NCI-H2196 (cell line): ENCODE measurements around the gene COL27A1.

ENCODE experiments used
- DNase-seq: peaks from one replicate; lab custom pipeline; 2025; ENCODE audit not compliant: unreplicated experiment; lab: John Stamatoyannopoulos, UW

The COL27A1 gene

GRCh38 chr9:114155263-114155994 lies at the start of gene COL27A1:
TSS of gene COL27A1 (plus strand) at chr9:114155537. CDS start at chr9:114155951, 414 bp downstream.
- DNase-seq = peak; percentile 64

- no peak for DNase-seq
These were observed 47.9 kb upstream of the COL27A1 start for GRCh38 chr9:114107286-114108001.

- peak; percentile 78 for DNase-seq
These were observed 47.1 kb upstream of the COL27A1 start for GRCh38 chr9:114108016-114108833.

- no peak for DNase-seq
These were observed 46.2 kb upstream of the COL27A1 start for GRCh38 chr9:114109124-114109523.

GRCh38 chr9:114110180-114110579 lies 45.2 kb upstream of the COL27A1 start:
- no peak for DNase-seq

- no peak for DNase-seq
These were observed 43.0 kb upstream of the COL27A1 start for GRCh38 chr9:114112325-114112724.

- no peak for DNase-seq
These were observed 42.4 kb upstream of the COL27A1 start for GRCh38 chr9:114112778-114113584.

- DNase-seq = no peak
These were observed 41.0 kb upstream of the COL27A1 start for GRCh38 chr9:114114364-114114763.

GRCh38 chr9:114115654-114116125 lies 39.6 kb upstream of the COL27A1 start:
- no peak for DNase-seq

- DNase-seq = no peak
These were observed 39.1 kb upstream of the COL27A1 start for GRCh38 chr9:114116126-114116747.

GRCh38 chr9:114117614-114117995 lies 37.7 kb upstream of the COL27A1 start:
- DNase-seq = no peak

GRCh38 chr9:114117996-114118830 lies 37.1 kb upstream of the COL27A1 start:
- DNase-seq = peak; percentile 63

- no peak for DNase-seq
These were observed 35.8 kb upstream of the COL27A1 start for GRCh38 chr9:114119242-114120191.

GRCh38 chr9:114120192-114121014 lies 34.9 kb upstream of the COL27A1 start:
- no peak for DNase-seq

- DNase-seq = no peak
These were observed 33.9 kb upstream of the COL27A1 start for GRCh38 chr9:114121227-114122135.
